HPDE6-E6E7 (cell line): ENCODE measurements around the gene CDC42EP1.
A peak's percentile ranks its signal among the peaks of the same experiment; 100 is the strongest.
"Not testable (repeated sequence)": the region's sequence is repeated elsewhere in the genome, so short reads cannot be mapped to it uniquely, and the experiment has no call there.

ENCODE experiments used
- DNase-seq: peaks from one replicate; pipeline ENCODE4 v3.0.0; 2011; ENCODE audit warnings: missing footprints; ENCODE audit errors: extremely low spot score

CDC42EP1 gene

GRCh38 chr22:37534445-37534844 is 25.8 kb upstream of the CDC42EP1 start:
- DNase-seq = no peak

GRCh38 chr22:37535159-37535558 is 25.1 kb upstream of the CDC42EP1 start:
- DNase-seq = no peak

GRCh38 chr22:37538590-37539357 is 21.5 kb upstream of the CDC42EP1 start:
- DNase-seq = peak; percentile 88

GRCh38 chr22:37539790-37540189 is 20.5 kb upstream of the CDC42EP1 start:
- DNase-seq = not testable (repeated sequence)

- DNase-seq = not testable (repeated sequence)
These were observed 17.9 kb upstream of the CDC42EP1 start for GRCh38 chr22:37542416-37542815.

GRCh38 chr22:37542959-37543358 is 17.3 kb upstream of the CDC42EP1 start:
- DNase-seq = no peak

- no peak for DNase-seq
These were observed 15.2 kb upstream of the CDC42EP1 start for GRCh38 chr22:37544955-37545702.

- DNase-seq = no peak
These were observed 14.4 kb upstream of the CDC42EP1 start for GRCh38 chr22:37545703-37546436.

- no peak for DNase-seq
These were observed 13.6 kb upstream of the CDC42EP1 start for GRCh38 chr22:37546437-37547250.

- DNase-seq = no peak
These were observed 13.0 kb upstream of the CDC42EP1 start for GRCh38 chr22:37547251-37547741.

- DNase-seq = no peak
These were observed 10.6 kb upstream of the CDC42EP1 start for GRCh38 chr22:37549704-37550059.

GRCh38 chr22:37550921-37551320 is 9.4 kb upstream of the CDC42EP1 start:
- not testable (repeated sequence) for DNase-seq

- no peak for DNase-seq
These were observed 8.3 kb upstream of the CDC42EP1 start for GRCh38 chr22:37551981-37552380.

- DNase-seq = no peak
These were observed 7.6 kb upstream of the CDC42EP1 start for GRCh38 chr22:37552524-37553163.

GRCh38 chr22:37553725-37554124 is 6.6 kb upstream of the CDC42EP1 start:
- no peak for DNase-seq

- DNase-seq = no peak
These were observed 5.3 kb upstream of the CDC42EP1 start for GRCh38 chr22:37555029-37555428.

GRCh38 chr22:37556710-37557109 is 3.6 kb upstream of the CDC42EP1 start:
- no peak for DNase-seq

- DNase-seq = no peak
These were observed 2.8 kb upstream of the CDC42EP1 start for GRCh38 chr22:37557321-37558001.

GRCh38 chr22:37558815-37559214 is 1.5 kb upstream of the CDC42EP1 start:
- DNase-seq = no peak

- no peak for DNase-seq
These were observed 769 bp upstream of the CDC42EP1 start for GRCh38 chr22:37559521-37559900.
